Measurements from ENCODE around the gene PAM. TPM values are rescaled to one million over a fixed set of nuclear protein-coding genes. Genes with fewer than 3 reads are reported as not detected.

Gene PAM
- total and polyA plus RNA-seq, 4 donors, result 8.2 to 27.5 (median 13.7) TPM

DNA sequence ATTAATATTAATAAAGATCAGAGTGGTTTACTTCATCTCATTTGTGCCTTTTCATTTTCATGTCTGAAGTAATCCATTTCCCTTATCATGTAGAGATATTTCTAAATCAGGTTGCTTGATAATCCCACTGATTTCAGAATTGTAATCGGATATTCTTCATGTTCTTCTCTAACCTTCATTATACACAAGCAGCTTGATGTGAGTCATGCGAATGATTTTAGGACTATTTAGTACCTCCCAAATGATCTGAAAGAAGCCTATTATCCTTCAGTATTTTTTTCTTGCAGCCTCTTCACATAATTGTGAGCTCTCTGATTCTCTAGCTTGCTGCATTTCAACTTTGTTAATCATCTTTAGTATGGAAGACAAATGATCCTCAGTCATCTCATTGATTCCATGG is 182.8 kb downstream of the PAM start (continued):
- TF ChIP-seq EGR1 (IDR thresholded peaks at IDR 0.05; ENCODE audit: low read depth in 2 of 2), result no peak
- TF ChIP-seq, protein P1, sequence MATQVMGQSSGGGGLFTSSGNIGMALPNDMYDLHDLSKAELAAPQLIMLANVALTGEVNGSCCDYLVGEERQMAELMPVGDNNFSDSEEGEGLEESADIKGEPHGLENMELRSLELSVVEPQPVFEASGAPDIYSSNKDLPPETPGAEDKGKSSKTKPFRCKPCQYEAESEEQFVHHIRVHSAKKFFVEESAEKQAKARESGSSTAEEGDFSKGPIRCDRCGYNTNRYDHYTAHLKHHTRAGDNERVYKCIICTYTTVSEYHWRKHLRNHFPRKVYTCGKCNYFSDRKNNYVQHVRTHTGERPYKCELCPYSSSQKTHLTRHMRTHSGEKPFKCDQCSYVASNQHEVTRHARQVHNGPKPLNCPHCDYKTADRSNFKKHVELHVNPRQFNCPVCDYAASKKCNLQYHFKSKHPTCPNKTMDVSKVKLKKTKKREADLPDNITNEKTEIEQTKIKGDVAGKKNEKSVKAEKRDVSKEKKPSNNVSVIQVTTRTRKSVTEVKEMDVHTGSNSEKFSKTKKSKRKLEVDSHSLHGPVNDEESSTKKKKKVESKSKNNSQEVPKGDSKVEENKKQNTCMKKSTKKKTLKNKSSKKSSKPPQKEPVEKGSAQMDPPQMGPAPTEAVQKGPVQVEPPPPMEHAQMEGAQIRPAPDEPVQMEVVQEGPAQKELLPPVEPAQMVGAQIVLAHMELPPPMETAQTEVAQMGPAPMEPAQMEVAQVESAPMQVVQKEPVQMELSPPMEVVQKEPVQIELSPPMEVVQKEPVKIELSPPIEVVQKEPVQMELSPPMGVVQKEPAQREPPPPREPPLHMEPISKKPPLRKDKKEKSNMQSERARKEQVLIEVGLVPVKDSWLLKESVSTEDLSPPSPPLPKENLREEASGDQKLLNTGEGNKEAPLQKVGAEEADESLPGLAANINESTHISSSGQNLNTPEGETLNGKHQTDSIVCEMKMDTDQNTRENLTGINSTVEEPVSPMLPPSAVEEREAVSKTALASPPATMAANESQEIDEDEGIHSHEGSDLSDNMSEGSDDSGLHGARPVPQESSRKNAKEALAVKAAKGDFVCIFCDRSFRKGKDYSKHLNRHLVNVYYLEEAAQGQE (IDR thresholded peaks at IDR 0.05), result no peak

DNA sequence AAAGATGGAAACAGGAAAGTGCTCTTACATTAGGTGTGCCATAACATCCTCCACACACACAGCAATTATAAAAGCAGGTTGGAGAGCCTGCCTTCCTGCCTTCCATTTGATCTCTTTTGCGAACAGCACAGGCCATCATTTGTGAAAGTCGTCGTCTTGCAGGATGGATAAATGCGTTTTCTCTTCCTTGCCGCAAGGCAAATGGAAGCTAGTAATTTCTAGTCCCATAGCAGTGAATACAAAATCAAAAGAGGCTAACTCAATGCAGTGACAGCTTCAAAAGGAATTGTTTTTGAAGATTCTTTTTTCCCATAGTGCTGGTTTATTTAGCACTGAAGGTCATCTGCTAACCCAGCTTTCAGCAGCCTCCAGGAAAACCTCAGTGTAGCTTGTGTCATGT is 186.0 kb downstream of the PAM start:
- no peaks in the 10 kb centered on the region for H3K36me3 ChIP-seq (ENCODE audit: control insufficient read depth in 4 of 4, insufficient read depth in 3 of 4, low read depth in 1 of 4, low read length in 3 of 4)
- 97% methylated on average over 5 of the region's 5 CpGs for WGBS
- no peak overlapping the region for H3K4me3 ChIP-seq (ENCODE audit: low read depth in 1 of 3, low read length in 3 of 3)
- H3K9me3 ChIP-seq (ENCODE audit: control insufficient read depth in 4 of 4, low read length in 3 of 4), result no peaks in the 10 kb centered on the region
- no peaks in the 10 kb centered on the region for H3K4me1 ChIP-seq (ENCODE audit: control insufficient read depth in 4 of 4, insufficient read depth in 4 of 4, low read length in 3 of 4)
- H3K27ac ChIP-seq (ENCODE audit: low read depth in 1 of 2, low read length in 2 of 2), result no peak overlapping the region
- H3K27me3 ChIP-seq (ENCODE audit: control insufficient read depth in 4 of 4, insufficient read depth in 4 of 4, low read length in 3 of 4), result no peaks in the 10 kb centered on the region
- TF ChIP-seq YY1 (IDR thresholded peaks at IDR 0.05) (no peak), HNF4A (conservative IDR thresholded peaks at IDR 0.05) (no peak), RXRA (IDR thresholded peaks at IDR 0.05) (no peak), FOXA2 (IDR thresholded peaks at IDR 0.05) (no peak), JUND (IDR thresholded peaks at IDR 0.05) (no peak), SP1 (IDR thresholded peaks at IDR 0.05) (no peak), HNF4G (IDR thresholded peaks at IDR 0.05) (no peak), RAD21 (IDR thresholded peaks at IDR 0.05) (no peak)
- TF ChIP-seq, protein P2, sequence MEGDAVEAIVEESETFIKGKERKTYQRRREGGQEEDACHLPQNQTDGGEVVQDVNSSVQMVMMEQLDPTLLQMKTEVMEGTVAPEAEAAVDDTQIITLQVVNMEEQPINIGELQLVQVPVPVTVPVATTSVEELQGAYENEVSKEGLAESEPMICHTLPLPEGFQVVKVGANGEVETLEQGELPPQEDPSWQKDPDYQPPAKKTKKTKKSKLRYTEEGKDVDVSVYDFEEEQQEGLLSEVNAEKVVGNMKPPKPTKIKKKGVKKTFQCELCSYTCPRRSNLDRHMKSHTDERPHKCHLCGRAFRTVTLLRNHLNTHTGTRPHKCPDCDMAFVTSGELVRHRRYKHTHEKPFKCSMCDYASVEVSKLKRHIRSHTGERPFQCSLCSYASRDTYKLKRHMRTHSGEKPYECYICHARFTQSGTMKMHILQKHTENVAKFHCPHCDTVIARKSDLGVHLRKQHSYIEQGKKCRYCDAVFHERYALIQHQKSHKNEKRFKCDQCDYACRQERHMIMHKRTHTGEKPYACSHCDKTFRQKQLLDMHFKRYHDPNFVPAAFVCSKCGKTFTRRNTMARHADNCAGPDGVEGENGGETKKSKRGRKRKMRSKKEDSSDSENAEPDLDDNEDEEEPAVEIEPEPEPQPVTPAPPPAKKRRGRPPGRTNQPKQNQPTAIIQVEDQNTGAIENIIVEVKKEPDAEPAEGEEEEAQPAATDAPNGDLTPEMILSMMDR (IDR thresholded peaks at IDR 0.05; ENCODE audit: low read depth, low read length, missing input control), result no peak
- TF ChIP-seq, protein P3, sequence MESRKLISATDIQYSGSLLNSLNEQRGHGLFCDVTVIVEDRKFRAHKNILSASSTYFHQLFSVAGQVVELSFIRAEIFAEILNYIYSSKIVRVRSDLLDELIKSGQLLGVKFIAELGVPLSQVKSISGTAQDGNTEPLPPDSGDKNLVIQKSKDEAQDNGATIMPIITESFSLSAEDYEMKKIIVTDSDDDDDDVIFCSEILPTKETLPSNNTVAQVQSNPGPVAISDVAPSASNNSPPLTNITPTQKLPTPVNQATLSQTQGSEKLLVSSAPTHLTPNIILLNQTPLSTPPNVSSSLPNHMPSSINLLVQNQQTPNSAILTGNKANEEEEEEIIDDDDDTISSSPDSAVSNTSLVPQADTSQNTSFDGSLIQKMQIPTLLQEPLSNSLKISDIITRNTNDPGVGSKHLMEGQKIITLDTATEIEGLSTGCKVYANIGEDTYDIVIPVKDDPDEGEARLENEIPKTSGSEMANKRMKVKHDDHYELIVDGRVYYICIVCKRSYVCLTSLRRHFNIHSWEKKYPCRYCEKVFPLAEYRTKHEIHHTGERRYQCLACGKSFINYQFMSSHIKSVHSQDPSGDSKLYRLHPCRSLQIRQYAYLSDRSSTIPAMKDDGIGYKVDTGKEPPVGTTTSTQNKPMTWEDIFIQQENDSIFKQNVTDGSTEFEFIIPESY (IDR thresholded peaks at IDR 0.05), result no peak
- TF ChIP-seq, protein P1 (IDR thresholded peaks at IDR 0.05), result no peak
- DNase-seq (ENCODE audit: low spot score), result no peak
- H3K9ac ChIP-seq (ENCODE audit: low read depth in 1 of 2, low read length in 2 of 2), result no peak overlapping the region
